NT2/D1 (cell line): ENCODE results near the gene TNFRSF25.

Experiments
- DNase-seq: peaks from one replicate; pipeline ENCODE4 v3.0.0-alpha.2; 2011; ENCODE audit warnings: low read depth, low spot score
- H3K27me3 ChIP-seq: 2 replicates; pipeline ENCODE4 v1.6.0; 2011; ENCODE audit warnings: mild to moderate bottlenecking; ENCODE audit not compliant: insufficient read length, insufficient read depth
- H3K36me3 ChIP-seq: 2 replicates; pipeline ENCODE4 v1.6.1; 2011; ENCODE audit warnings: mild to moderate bottlenecking, low read length, mixed read lengths; ENCODE audit not compliant: insufficient read depth, insufficient read length
- H3K4me1 ChIP-seq: 2 replicates; pipeline ENCODE4 v1.5.1; 2011; ENCODE audit not compliant: insufficient read depth, insufficient read length
- H3K4me3 ChIP-seq: 2 replicates; pipeline ENCODE4 v1.5.1; 2011; ENCODE audit warnings: low read depth; ENCODE audit not compliant: insufficient read length
- H3K9ac ChIP-seq: 2 replicates; pipeline ENCODE4 v1.6.0; 2011; ENCODE audit warnings: low read depth; ENCODE audit not compliant: insufficient read length
- H3K9me3 ChIP-seq: 2 replicates; pipeline ENCODE4 v1.5.1; 2011; ENCODE audit warnings: mild to moderate bottlenecking, low read length; ENCODE audit not compliant: insufficient read depth
- SUZ12 ChIP-seq: IDR thresholded peaks from 2 replicates; pipeline ENCODE4 v1.6.1; 2011; ENCODE audit not compliant: insufficient read length, insufficient read depth; ENCODE audit errors: extremely low read depth
- YY1 ChIP-seq: IDR thresholded peaks from 2 replicates; pipeline ENCODE4 v1.6.1; 2011; ENCODE audit not compliant: insufficient read length, insufficient read depth
- ZNF274 ChIP-seq: IDR thresholded peaks from 2 replicates; pipeline ENCODE4 v1.6.1; 2011; ENCODE audit warnings: mild to moderate bottlenecking, low read depth, low read length

Gene TNFRSF25

GRCh38 chr1:6466023-6466422 lies at the start of gene TNFRSF25:
TSS of gene TNFRSF25 (minus strand) at chr1:6466173. CDS start at chr1:6466107, 66 bp downstream.
- Histone ChIP-seq H3K9ac (no peak within 1 kb of the TSS), H3K36me3 (peaks cover 77% of the 10 kb centered on the region), H3K27me3 (no peaks in the 10 kb centered on the region), H3K9me3 (no peaks in the 10 kb centered on the region), H3K4me3 (no peak within 1 kb of the TSS), H3K4me1 (no peaks in the 10 kb centered on the region)
- DNase-seq = no peak
- no peak for TF ChIP-seq SUZ12
- no peak for TF ChIP-seq YY1
- no peak for TF ChIP-seq ZNF274

- DNase-seq = no peak
- no peaks in the 10 kb centered on the region for H3K27me3 ChIP-seq
- H3K4me1 ChIP-seq = peaks cover 6% of the 10 kb centered on the region
- H3K4me3 ChIP-seq = no peak overlapping the region
- no peak overlapping the region for H3K9ac ChIP-seq
- H3K9me3 ChIP-seq = no peaks in the 10 kb centered on the region
- TF ChIP-seq SUZ12 (no peak), ZNF274 (no peak), YY1 (no peak)
- no peaks in the 10 kb centered on the region for H3K36me3 ChIP-seq
Observed at GRCh38 chr1:6515771-6516170, 49.8 kb upstream of the TNFRSF25 start.

DNA sequence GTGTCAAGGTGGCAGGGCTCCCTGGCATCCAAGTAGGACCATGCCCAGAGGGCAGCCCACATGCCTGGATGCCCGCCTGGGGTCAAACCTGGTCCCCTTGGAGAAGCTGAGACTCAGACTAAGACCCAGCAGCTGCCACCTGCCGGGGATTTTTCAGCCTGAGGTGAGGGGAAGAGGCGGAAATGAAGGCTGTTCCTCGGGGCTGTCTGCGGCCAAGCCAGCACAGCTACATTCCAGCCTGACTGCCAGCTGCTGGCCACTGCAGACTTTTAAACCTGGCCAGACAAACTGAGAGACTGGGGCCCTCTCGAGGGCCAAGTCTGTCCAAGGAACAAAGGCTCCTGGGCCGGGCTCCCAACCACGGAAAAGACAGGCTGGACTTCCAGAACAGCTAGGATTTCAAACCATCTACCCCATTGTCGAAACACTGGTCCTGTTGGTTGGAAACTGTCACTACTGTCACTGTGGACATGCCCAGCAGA lies 47.4 kb upstream of the TNFRSF25 start:
- DNase-seq = no peak
- no peak for TF ChIP-seq YY1
- no peak for TF ChIP-seq ZNF274
- no peak for TF ChIP-seq SUZ12
- Histone ChIP-seq H3K9me3 (no peaks in the 10 kb centered on the region), H3K4me3 (no peak overlapping the region), H3K36me3 (no peaks in the 10 kb centered on the region), H3K9ac (no peak overlapping the region), H3K27me3 (no peaks in the 10 kb centered on the region), H3K4me1 (peaks cover 4% of the 10 kb centered on the region)

- Histone ChIP-seq H3K4me3 (no peak overlapping the region), H3K9ac (no peak overlapping the region), H3K4me1 (peaks cover 4% of the 10 kb centered on the region), H3K36me3 (no peaks in the 10 kb centered on the region), H3K9me3 (no peaks in the 10 kb centered on the region), H3K27me3 (no peaks in the 10 kb centered on the region)
- DNase-seq = no peak
- TF ChIP-seq SUZ12 = no peak
- TF ChIP-seq ZNF274 = no peak
- TF ChIP-seq YY1 = no peak
Observed at GRCh38 chr1:6512908-6513280, 46.9 kb upstream of the TNFRSF25 start.

DNA sequence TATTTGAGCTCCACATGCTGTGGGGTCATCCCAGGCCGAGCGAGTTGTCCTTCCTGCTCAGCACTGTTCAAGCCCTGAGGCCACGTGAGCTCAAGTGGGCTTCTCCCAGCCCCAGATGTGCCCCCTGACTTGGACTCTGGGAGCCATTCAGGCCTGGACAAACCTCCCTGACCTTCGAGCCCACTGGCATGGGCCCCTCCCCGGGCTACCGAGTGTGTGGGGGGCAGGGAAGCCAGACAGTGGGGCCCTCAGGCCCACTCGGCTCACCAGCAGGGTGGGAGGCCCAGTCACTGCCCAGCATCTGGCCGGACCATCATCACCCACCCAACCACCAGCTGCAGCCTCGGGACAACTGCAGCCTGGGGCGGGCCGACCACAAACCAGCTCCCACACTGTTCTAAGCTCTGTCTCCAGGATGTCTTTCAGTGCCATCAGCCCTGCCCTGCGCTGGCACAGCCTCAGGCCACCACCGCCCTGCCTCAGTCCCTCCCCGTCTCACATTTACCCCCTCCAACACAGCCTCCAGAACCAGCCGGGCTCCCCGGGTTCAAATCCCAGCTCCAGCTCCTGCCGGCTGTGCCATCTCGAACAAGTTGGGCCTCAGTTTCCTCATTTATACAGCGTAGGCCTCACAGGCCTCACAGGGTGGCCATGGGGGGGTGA lies 46.4 kb upstream of the TNFRSF25 start:
- H3K36me3 ChIP-seq = no peaks in the 10 kb centered on the region
- DNase-seq = no peak

DNA sequence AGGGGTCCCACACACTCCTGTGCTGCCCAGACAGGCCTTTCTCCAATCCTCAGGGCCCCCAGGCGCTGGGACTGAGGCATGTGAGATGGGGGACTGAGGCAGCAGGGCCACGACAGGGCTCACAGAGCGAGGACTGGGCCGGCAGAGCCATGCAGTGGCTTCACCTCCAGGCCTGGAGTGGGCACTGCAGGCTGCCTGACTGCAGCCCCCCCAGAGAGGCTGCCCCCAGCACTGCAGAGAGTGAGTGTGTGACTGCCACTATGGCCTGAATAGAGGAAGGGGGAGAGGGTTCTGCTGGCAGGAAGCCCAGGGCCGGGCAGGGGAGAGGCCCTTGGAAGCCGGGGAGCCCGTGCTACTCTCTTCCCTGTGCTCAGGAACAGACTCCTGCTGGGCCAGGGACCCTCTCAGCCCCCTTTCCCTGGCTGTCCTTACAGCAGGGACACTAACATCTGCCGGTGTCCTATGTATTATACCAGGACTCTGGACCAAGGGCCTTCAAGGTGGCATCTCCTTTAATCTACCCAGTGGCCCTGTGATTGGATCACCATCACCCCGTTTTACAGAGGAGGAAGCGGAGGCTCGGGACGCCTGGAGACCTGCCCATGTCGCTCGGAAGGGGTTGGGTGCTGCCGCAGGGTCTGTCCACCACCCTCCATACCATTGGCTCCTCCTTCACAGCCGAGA lies 45.7 kb upstream of the TNFRSF25 start:
- Histone ChIP-seq H3K9me3 (no peaks in the 10 kb centered on the region), H3K9ac (no peak overlapping the region), H3K4me1 (peaks cover 4% of the 10 kb centered on the region), H3K4me3 (no peak overlapping the region), H3K36me3 (no peaks in the 10 kb centered on the region), H3K27me3 (no peaks in the 10 kb centered on the region)
- TF ChIP-seq YY1 (no peak), SUZ12 (no peak), ZNF274 (no peak)
- no peak for DNase-seq

More for the DNA sequence above, 46.4 kb upstream of the TNFRSF25 start:
- TF ChIP-seq ZNF274 = no peak
- Histone ChIP-seq H3K4me3 (no peak overlapping the region), H3K9me3 (no peaks in the 10 kb centered on the region), H3K4me1 (peaks cover 4% of the 10 kb centered on the region), H3K27me3 (no peaks in the 10 kb centered on the region), H3K9ac (no peak overlapping the region)

DNA sequence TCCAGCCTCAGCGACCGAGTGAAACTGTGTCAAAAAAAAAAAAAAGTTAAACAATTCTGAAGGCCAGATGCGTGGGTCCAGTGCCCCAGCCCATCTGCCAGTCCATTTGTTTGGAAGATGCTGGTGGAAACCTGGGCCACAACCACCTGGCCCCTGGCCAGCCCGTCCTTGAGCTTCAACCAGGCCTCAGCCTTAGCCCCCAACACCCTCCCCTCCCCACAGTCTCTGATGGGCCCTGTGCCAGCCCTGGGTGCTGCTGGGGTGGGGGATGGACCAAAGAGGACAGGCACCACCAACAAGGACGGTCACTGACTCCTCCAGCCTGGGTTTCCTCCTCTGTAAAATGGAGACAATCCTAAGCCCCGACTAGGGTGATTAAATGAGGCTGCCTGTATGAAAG lies 45.1 kb upstream of the TNFRSF25 start:
- Histone ChIP-seq H3K27me3 (no peaks in the 10 kb centered on the region), H3K4me1 (peaks cover 4% of the 10 kb centered on the region), H3K9me3 (no peaks in the 10 kb centered on the region), H3K9ac (no peak overlapping the region), H3K36me3 (no peaks in the 10 kb centered on the region), H3K4me3 (no peak overlapping the region)
- no peak for DNase-seq
- TF ChIP-seq YY1 (no peak), SUZ12 (no peak), ZNF274 (no peak)

DNA sequence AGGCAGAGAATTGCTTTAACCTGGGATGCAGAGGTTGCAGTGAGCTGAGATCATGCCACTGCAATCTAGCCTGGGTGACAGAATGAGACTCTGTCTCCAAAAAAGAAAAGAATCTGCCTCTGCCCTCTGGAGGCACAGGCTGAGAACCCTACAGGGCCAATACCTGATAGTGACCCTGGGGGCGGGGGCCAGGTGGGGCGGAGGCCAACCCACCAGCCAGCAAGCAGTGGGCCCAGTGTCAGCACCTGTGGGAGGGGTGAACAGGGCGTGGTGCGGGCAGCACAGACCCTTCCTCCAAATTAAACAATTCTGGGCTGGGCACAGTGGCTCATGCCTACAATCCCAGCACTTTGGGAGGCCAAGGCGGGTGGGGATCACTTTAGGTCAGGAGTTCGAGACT lies 44.5 kb upstream of the TNFRSF25 start:
- Histone ChIP-seq H3K36me3 (no peaks in the 10 kb centered on the region), H3K9me3 (no peaks in the 10 kb centered on the region), H3K4me1 (peaks cover 4% of the 10 kb centered on the region), H3K27me3 (no peaks in the 10 kb centered on the region), H3K4me3 (no peak overlapping the region), H3K9ac (no peak overlapping the region)
- no peak for TF ChIP-seq YY1
- no peak for TF ChIP-seq SUZ12
- no peak for TF ChIP-seq ZNF274
- no peak for DNase-seq
